Bronchial epithelial cell (primary cell): ENCODE measurements around the gene F10. TPM values are rescaled to one million over a fixed set of nuclear protein-coding genes. Genes with fewer than 3 reads are reported as not detected.
A peak's percentile ranks its signal among the peaks of the same experiment; 100 is the strongest.

ENCODE experiments used
- DNase-seq: peaks from one replicate; pipeline ENCODE4 v3.0.0-alpha.2; 2010; ENCODE audit warnings: low read depth
- FAIRE-seq: peaks from 2 replicates; lab custom pipeline; 2011; peaks lifted over from hg19 to GRCh38; lab: Jason Lieb, UNC
- H3K27me3 ChIP-seq: 2 replicates; pipeline ENCODE4 v1.5.1; 2011; ENCODE audit warnings: low read length; ENCODE audit not compliant: control insufficient read depth, insufficient read depth
- H3K36me3 ChIP-seq: 2 replicates; pipeline ENCODE4 v1.5.1; 2011; ENCODE audit warnings: low read length; ENCODE audit not compliant: control insufficient read depth, insufficient read depth
- H3K4me3 ChIP-seq: 2 replicates; pipeline ENCODE4 v1.5.1; 2011; ENCODE audit warnings: mild to moderate bottlenecking, low read depth, low read length, control low read depth
- CTCF ChIP-seq: IDR thresholded peaks from 2 replicates; pipeline ENCODE4 v1.5.1; 2011; ENCODE audit warnings: mild to moderate bottlenecking, moderate library complexity, low read length, control low read depth, inconsistent platforms; ENCODE audit not compliant: insufficient read depth, severe bottlenecking
- total RNA-seq: library from RNA; depleted of rRNA; stranded (reverse); fragments of >200 nt; gene quantifications from 2 replicates; pipeline ENCODE4 v1.2.1, GENCODE V29; 2014

The F10 gene
- total RNA-seq, 1 donor from 2014 or later, result 0.26 TPM

GRCh38 chr13:113183450-113184129, 61.0 kb downstream of the F10 start:
- H3K36me3 ChIP-seq, result peaks cover 34% of the 10 kb centered on the region

GRCh38 chr13:113184568-113185440, 62.2 kb downstream of the F10 start:
- DNase-seq (no peak), FAIRE-seq (no peak)
- H3K27me3 ChIP-seq, result no peaks in the 10 kb centered on the region
- H3K36me3 ChIP-seq, result peaks cover 30% of the 10 kb centered on the region
- H3K4me3 ChIP-seq, result no peak overlapping the region
- no peak for TF ChIP-seq CTCF

More at GRCh38 chr13:113183450-113184129, 61.0 kb downstream of the F10 start:
- DNase-seq (no peak), FAIRE-seq (no peak)
- H3K27me3 ChIP-seq, result no peaks in the 10 kb centered on the region
- H3K4me3 ChIP-seq, result no peak overlapping the region
- TF ChIP-seq CTCF, result no peak

DNA sequence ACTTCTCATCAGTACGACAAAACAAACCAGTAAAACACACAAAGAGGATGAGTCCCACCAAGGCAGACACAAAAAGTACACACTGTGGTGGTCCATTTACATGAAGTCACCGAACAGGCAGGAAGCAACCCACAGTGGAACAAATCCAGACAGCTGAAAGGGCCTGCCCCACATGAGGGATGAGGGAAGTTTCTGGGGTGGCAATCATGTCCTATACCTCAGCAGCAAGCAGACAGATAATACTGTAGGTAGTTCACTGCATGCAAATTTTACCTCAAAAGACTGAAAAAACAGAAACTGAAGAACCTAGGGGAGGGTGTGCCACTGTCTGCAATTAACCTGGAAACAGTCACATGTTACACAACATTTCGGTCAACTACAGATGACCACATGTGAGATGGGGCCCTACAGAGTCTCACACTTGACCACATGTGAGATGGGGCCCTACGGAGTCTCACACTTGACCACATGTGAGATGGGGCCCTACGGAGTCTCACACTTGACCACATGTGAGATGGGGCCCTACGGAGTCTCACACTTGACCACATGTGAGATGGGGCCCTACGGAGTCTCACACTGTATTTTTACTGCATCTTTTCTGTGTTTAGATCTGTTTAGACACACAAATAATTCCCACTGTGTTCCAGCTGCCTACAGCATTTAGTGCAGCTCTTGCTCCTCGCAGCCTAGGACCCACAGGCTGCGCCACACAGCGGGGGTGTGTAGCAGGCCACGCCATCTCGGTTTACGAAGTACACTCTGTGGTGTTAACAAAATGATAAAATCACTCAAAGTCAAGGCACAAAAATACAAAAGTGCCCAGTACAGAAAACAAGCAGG, 63.7 kb downstream of the F10 start:
- H3K27me3 ChIP-seq, result no peaks in the 10 kb centered on the region
- no peak overlapping the region for H3K4me3 ChIP-seq
- no peak for TF ChIP-seq CTCF
- no peak for FAIRE-seq
- peaks cover 24% of the 10 kb centered on the region for H3K36me3 ChIP-seq
- DNase-seq, result no peak

DNA sequence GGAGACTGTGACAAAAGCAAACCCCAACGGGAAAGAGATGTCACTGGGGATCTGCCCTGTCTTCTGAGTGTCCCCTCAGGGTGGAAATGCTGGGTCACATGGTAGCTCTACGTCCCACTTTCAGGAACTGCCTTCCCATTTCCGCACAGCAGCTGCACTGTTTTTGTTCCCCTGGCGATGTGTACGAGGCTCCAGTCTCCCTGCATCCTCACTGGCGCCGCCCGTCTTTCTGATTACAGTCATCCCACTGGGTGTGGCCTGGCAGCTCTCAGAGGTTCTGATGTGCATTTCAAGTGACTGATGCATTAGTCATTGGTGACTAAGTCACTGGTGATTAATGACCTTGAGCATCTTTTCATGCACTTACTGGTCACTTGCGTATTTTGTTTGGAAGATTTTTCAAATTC, 64.7 kb downstream of the F10 start:
- peak; percentile 3 for TF ChIP-seq CTCF
- Histone ChIP-seq H3K4me3 (no peak overlapping the region), H3K36me3 (peaks cover 19% of the 10 kb centered on the region), H3K27me3 (no peaks in the 10 kb centered on the region)
- peak; percentile 99 for DNase-seq
- peak; percentile 36 for FAIRE-seq

- Histone ChIP-seq H3K36me3 (peaks cover 19% of the 10 kb centered on the region), H3K27me3 (no peaks in the 10 kb centered on the region), H3K4me3 (no peak overlapping the region)
- no peak for TF ChIP-seq CTCF
- DNase-seq, result no peak
- no peak for FAIRE-seq
These were observed 65.5 kb downstream of the F10 start for GRCh38 chr13:113187883-113188665.
